RWPE2 (cell line): ENCODE measurements around the gene KCTD17.

Source experiments
- ATAC-seq: fragments of 200-7000 bp; cut with Tn5 transposase; 3 replicates; pipeline ENCODE4 v1.9.1; 2021; ENCODE audit warnings: low read depth
- DNase-seq: peaks from one replicate; pipeline ENCODE4 v3.0.0-alpha.2; 2020; ENCODE audit warnings: low spot score
- H3K27ac ChIP-seq: fragments of 450-650 bp; 2 replicates; pipeline ENCODE4 v1.5.1; 2017; ENCODE audit warnings: mild to moderate bottlenecking; ENCODE audit not compliant: poor library complexity, severe bottlenecking
- H3K27me3 ChIP-seq: fragments of 250-450 bp; sonication (Bioruptor Pico); 2 replicates; pipeline ENCODE4 v1.5.1; 2021; ENCODE audit warnings: mild to moderate bottlenecking, moderate library complexity; ENCODE audit not compliant: insufficient read depth, poor library complexity, severe bottlenecking
- H3K36me3 ChIP-seq: fragments of 250-450 bp; sonication (Bioruptor Pico); 2 replicates; pipeline ENCODE4 v1.5.1; 2020; ENCODE audit warnings: low read depth, mild to moderate bottlenecking, moderate library complexity
- H3K4me1 ChIP-seq: fragments of 250-450 bp; sonication (Bioruptor Pico); 2 replicates; pipeline ENCODE4 v1.5.1; 2021; ENCODE audit warnings: mild to moderate bottlenecking, moderate library complexity; ENCODE audit not compliant: insufficient read depth, poor library complexity, severe bottlenecking
- H3K4me3 ChIP-seq: fragments of 250-450 bp; sonication (Bioruptor Pico); 2 replicates; pipeline ENCODE4 v1.5.1; 2021; ENCODE audit warnings: mild to moderate bottlenecking, moderate library complexity; ENCODE audit not compliant: severe bottlenecking
- H3K9me3 ChIP-seq: fragments of 250-450 bp; sonication (Bioruptor Pico); 2 replicates; pipeline ENCODE4 v1.5.1; 2021; ENCODE audit warnings: mild to moderate bottlenecking, moderate library complexity; ENCODE audit not compliant: severe bottlenecking
- CTCF ChIP-seq: fragments of 450-650 bp; IDR thresholded peaks from one replicate; pipeline ENCODE4 v1.5.1; 2017; ENCODE audit warnings: mild to moderate bottlenecking, moderate library complexity; ENCODE audit not compliant: poor library complexity, severe bottlenecking

The KCTD17 gene

GRCh38 chr22:37009490-37009889 is 42.1 kb upstream of the KCTD17 start:
- H3K27ac ChIP-seq = no peak overlapping the region
- TF ChIP-seq CTCF = no peak
- ATAC-seq (no peak), DNase-seq (no peak)
- H3K4me3 ChIP-seq = no peak overlapping the region
- H3K4me1 ChIP-seq = no peaks in the 10 kb centered on the region
- no peaks in the 10 kb centered on the region for H3K27me3 ChIP-seq
- no peaks in the 10 kb centered on the region for H3K36me3 ChIP-seq
- no peaks in the 10 kb centered on the region for H3K9me3 ChIP-seq

DNA sequence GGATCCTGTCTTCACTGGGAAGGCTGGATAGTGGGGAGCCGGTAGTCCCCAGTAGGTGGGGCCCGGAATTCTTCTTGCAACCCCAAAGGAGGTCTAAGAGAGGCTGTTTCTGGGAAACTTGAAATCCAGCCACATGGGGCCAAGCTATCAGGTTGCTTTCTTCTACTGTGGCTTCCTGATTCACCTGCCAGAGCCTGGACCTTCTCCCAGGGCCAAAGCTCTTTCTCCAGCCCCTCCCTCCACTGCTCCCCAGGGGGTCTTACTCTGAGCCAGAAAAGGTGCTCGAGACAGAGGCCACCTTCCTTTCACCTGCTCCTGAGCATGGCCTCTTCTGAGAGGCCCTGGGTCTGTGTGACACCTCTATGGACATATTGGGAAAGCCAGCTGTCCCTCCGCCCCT is 41.4 kb upstream of the KCTD17 start:
- Histone ChIP-seq H3K9me3 (no peaks in the 10 kb centered on the region), H3K4me3 (no peak overlapping the region), H3K36me3 (no peaks in the 10 kb centered on the region), H3K27me3 (no peaks in the 10 kb centered on the region), H3K27ac (no peak overlapping the region), H3K4me1 (no peaks in the 10 kb centered on the region)
- ATAC-seq (no peak), DNase-seq (no peak)
- TF ChIP-seq CTCF = no peak

- DNase-seq (no peak), ATAC-seq (no peak)
- Histone ChIP-seq H3K27ac (no peak overlapping the region), H3K27me3 (no peaks in the 10 kb centered on the region), H3K4me3 (no peak overlapping the region), H3K36me3 (no peaks in the 10 kb centered on the region), H3K9me3 (no peaks in the 10 kb centered on the region), H3K4me1 (no peaks in the 10 kb centered on the region)
- no peak for TF ChIP-seq CTCF
Observed at GRCh38 chr22:37010976-37011375, 40.6 kb upstream of the KCTD17 start.

DNA sequence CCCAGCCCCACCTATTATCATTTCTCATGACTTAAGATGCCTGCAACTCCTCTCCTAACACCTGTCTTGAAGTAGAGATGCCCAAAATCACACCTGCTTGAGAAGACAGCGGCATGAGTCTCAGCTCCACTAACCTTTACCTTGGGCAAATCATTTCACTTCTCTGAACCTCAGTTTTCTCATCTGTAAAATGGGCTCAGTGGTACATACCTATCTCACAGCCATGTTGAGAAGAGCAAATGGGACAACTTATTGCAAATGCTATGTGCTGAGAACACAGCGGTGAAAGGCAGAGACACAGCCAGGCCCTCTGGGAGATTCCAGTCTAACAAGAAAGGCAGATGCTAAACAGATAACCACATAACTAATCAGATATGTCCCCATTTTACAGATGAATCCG is 40.1 kb upstream of the KCTD17 start:
- TF ChIP-seq CTCF = no peak
- no peaks in the 10 kb centered on the region for H3K9me3 ChIP-seq
- H3K4me3 ChIP-seq = no peak overlapping the region
- DNase-seq (no peak), ATAC-seq (no peak)
- no peaks in the 10 kb centered on the region for H3K36me3 ChIP-seq
- no peaks in the 10 kb centered on the region for H3K4me1 ChIP-seq
- no peaks in the 10 kb centered on the region for H3K27me3 ChIP-seq
- H3K27ac ChIP-seq = no peak overlapping the region

- ATAC-seq = 0 out of 3 replicates have a peak, but pooled peaks have one; percentile 17
- no peaks in the 10 kb centered on the region for H3K4me1 ChIP-seq
- H3K4me3 ChIP-seq = no peak overlapping the region
- no peaks in the 10 kb centered on the region for H3K9me3 ChIP-seq
- no peak for DNase-seq
- H3K36me3 ChIP-seq = peaks cover 2% of the 10 kb centered on the region; the same call in 1 of the 2 replicates
- no peaks in the 10 kb centered on the region for H3K27me3 ChIP-seq
- TF ChIP-seq CTCF = no peak
- no peak overlapping the region for H3K27ac ChIP-seq
Observed at GRCh38 chr22:37012262-37012904, 39.2 kb upstream of the KCTD17 start.
